ENCODE measurements around the gene ZBTB7A. TPM values are rescaled to one million over a fixed set of nuclear protein-coding genes. Genes with fewer than 3 reads are reported as not detected.

The ZBTB7A gene
- total and polyA plus RNA-seq, 2 experiments from 2014 or later, result 18.6 to 20.5 TPM

- DNase-seq (ENCODE audit: low read depth in 1 of 2, low spot score in 1 of 2), result no peak
- H3K4me3 ChIP-seq, result no peak overlapping the region
- TF ChIP-seq, protein P1, sequence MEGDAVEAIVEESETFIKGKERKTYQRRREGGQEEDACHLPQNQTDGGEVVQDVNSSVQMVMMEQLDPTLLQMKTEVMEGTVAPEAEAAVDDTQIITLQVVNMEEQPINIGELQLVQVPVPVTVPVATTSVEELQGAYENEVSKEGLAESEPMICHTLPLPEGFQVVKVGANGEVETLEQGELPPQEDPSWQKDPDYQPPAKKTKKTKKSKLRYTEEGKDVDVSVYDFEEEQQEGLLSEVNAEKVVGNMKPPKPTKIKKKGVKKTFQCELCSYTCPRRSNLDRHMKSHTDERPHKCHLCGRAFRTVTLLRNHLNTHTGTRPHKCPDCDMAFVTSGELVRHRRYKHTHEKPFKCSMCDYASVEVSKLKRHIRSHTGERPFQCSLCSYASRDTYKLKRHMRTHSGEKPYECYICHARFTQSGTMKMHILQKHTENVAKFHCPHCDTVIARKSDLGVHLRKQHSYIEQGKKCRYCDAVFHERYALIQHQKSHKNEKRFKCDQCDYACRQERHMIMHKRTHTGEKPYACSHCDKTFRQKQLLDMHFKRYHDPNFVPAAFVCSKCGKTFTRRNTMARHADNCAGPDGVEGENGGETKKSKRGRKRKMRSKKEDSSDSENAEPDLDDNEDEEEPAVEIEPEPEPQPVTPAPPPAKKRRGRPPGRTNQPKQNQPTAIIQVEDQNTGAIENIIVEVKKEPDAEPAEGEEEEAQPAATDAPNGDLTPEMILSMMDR (IDR thresholded peaks at IDR 0.05; ENCODE audit: low read depth, low read length), result no peak
Measured at GRCh38 chr19:4086411-4086867, 19.7 kb upstream of the ZBTB7A start.

GRCh38 chr19:4084547-4084877 is 17.8 kb upstream of the ZBTB7A start:
- no peaks in the 10 kb centered on the region for H3K36me3 ChIP-seq
- no peak for DNase-seq (ENCODE audit: low read depth in 1 of 2, low spot score in 1 of 2)
- H3K27ac ChIP-seq, result no peak overlapping the region
- TF ChIP-seq, protein P1 (IDR thresholded peaks at IDR 0.05; ENCODE audit: low read depth, low read length), result no peak
- H3K9me3 ChIP-seq (ENCODE audit: low read depth), result no peaks in the 10 kb centered on the region
- no peaks in the 10 kb centered on the region for H3K4me1 ChIP-seq (ENCODE audit: low read depth)
- no peak overlapping the region for H3K4me3 ChIP-seq
- H3K27me3 ChIP-seq, result no peaks in the 10 kb centered on the region

More at GRCh38 chr19:4086411-4086867, 19.7 kb upstream of the ZBTB7A start:
- Histone ChIP-seq H3K27me3 (no peaks in the 10 kb centered on the region), H3K9me3 (ENCODE audit: low read depth) (no peaks in the 10 kb centered on the region), H3K27ac (no peak overlapping the region), H3K36me3 (no peaks in the 10 kb centered on the region), H3K4me1 (ENCODE audit: low read depth) (no peaks in the 10 kb centered on the region)

DNA sequence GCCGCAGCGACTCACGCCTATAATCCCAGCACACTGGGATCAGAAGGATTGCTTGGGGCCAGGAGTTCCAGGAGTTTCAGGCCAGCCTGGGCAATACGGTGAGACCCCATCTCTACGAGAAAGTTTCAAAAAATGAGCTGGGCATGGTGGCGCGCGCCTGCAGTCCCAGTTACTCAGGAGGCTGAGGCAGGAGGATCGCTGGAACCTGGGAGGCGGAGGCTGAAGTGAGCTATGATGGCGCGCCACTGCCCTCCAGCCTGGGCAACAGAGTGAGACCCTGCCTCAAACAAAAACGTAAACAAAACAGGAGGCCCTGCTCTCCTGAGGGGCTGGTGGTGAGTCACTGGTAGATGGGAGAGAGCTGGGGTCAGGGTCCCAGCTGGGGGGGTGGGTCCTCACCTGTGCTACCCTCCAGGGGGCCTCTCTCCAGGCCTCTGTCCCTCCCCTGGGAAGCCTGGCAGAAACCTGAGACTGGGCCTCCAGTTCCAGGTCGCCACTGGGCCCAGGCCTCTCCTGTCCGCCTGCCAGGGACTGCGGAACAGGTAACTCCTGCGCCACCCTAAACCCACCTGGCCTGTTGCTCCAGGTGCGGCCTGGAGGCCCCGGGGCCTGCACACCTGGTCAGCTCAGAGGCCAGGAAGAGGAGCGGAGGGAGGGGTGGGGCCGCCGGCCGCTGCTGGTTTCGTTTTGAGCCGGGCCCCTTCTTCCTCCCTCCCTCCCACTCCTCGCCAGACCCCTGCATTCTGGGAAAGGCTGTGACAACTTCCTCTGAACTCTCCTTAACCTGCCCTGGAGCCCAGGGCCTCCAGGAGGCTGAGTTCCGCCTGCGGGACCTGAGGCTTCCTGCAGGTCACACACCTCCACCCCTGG is 17.2 kb upstream of the ZBTB7A start:
- H3K36me3 ChIP-seq, result no peaks in the 10 kb centered on the region
- H3K27me3 ChIP-seq, result no peaks in the 10 kb centered on the region
- no peak overlapping the region for H3K4me3 ChIP-seq
- TF ChIP-seq, protein P1 (IDR thresholded peaks at IDR 0.05; ENCODE audit: low read depth, low read length), result no peak
- no peak for DNase-seq (ENCODE audit: low read depth in 1 of 2, low spot score in 1 of 2)
- no peak overlapping the region for H3K27ac ChIP-seq
- no peaks in the 10 kb centered on the region for H3K4me1 ChIP-seq (ENCODE audit: low read depth)
- no peaks in the 10 kb centered on the region for H3K9me3 ChIP-seq (ENCODE audit: low read depth)

DNA sequence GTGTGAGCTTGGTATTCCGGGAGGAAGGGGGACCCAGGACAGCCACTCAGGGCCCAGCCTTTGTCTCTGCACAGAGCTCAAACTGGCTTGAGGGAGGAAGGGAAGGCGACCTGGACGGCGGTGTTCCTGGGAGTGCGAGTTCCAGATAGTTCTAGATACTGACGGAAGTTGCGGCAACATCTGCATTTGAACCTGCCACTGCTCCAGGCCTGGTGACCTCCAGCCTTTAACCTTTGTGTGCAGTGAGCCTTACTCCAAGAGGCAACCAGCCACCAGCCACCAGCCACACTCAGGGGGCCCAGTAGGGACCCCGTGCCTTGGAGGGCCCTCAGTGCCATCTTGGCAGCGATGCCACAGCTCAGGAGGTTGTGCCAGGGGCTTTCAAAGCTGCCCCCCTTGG is 15.5 kb upstream of the ZBTB7A start:
- no peaks in the 10 kb centered on the region for H3K36me3 ChIP-seq
- DNase-seq (ENCODE audit: low read depth in 1 of 2, low spot score in 1 of 2), result no peak
- no peak overlapping the region for H3K4me3 ChIP-seq
- TF ChIP-seq, protein P1 (IDR thresholded peaks at IDR 0.05; ENCODE audit: low read depth, low read length), result no peak
- no peaks in the 10 kb centered on the region for H3K9me3 ChIP-seq (ENCODE audit: low read depth)
- H3K27ac ChIP-seq, result no peak overlapping the region
- H3K27me3 ChIP-seq, result no peaks in the 10 kb centered on the region
- peaks cover under 1% of the 10 kb centered on the region for H3K4me1 ChIP-seq (ENCODE audit: low read depth)

DNA sequence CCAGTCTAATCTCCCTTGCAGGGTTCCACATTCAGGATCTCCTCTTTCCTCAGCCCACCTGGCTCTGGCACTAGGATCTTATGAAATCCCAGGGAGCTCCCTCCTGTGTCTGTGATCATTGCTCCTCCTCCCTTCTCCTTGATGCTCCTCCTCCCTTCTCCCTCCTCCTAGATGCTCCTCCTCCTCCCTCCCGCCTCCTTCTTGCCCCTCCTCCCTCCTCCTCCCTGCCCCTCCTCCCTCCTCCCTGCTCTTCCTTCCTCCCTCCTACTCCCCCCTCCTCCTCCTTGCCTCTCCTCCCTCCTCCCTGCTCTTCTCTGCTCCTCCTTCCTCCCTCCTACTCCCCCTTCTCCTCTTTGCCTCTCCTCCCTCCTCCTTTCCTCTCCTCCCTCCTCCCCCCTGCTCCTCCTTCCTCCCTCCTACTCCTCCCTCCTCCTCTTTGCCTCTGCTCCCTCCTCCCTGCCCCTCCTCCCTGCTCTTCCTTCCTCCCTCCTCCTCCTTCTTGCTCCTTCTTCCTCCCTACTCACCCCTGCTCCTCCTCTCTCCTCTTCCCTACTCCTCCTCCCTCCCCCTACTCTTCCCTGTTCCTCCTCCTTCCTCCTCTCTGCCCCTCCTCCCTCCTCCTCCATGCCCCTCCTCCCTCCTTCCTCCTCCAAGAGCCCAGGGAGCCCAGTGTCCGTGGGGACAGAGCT is 14.9 kb upstream of the ZBTB7A start:
- peaks cover 2% of the 10 kb centered on the region for H3K4me1 ChIP-seq (ENCODE audit: low read depth)

More for the DNA sequence above, 14.9 kb upstream of the ZBTB7A start:
- TF ChIP-seq, protein P1 (IDR thresholded peaks at IDR 0.05; ENCODE audit: low read depth, low read length), result no peak
- Histone ChIP-seq H3K4me3 (no peak overlapping the region), H3K9me3 (ENCODE audit: low read depth) (no peaks in the 10 kb centered on the region), H3K27ac (no peak overlapping the region), H3K27me3 (no peaks in the 10 kb centered on the region), H3K36me3 (no peaks in the 10 kb centered on the region)
- peak in 1 of 2 donors; percentile 45 for DNase-seq (ENCODE audit: low read depth in 1 of 2, low spot score in 1 of 2)
